ENCODE data around the gene FCGR3B.
"Not testable (repeated sequence)": the region's sequence is repeated elsewhere in the genome, so short reads cannot be mapped to it uniquely, and the experiment has no call there.

FCGR3B gene

DNA sequence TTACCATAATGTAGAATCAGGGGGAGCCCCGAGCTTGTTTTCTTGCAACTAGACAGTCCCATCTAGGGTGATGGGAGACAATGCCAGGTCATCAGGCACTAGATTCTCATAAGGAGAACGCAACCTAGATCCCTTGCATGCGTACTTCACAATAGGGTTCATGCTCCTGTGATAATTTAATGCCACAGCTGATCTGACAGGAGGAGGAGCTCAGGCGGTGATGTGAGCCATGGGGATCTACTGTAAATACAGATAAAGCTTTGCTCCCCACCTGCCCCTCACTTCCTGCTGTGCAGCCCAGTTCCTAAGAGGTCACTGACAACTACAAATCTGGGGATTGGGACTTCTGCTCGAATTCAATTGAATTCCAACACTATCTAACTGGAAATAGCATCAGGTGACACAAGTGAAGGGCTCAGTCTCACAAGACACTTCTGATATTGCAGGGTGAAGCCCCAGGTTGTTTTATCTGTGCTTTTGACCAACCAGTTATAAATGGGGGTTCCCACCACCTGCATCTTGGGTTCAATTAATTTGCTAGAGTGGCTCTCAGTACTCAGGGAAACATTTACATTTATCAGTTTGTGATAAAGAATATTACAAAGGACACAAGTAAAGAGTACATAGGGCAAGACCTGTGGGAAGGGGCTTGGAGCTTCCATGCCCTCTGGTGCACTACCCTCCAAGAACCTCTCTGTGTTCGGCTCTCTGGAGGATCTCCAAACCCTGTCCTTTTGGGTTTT lies 7.4 kb upstream of the FCGR3B start:
- DNase-seq (ENCODE audit: low spot score), result peak; percentile 33

GRCh38 chr1:161636976-161637375 lies 6.0 kb upstream of the FCGR3B start:
- not testable (repeated sequence) for DNase-seq (ENCODE audit: low spot score)

DNA sequence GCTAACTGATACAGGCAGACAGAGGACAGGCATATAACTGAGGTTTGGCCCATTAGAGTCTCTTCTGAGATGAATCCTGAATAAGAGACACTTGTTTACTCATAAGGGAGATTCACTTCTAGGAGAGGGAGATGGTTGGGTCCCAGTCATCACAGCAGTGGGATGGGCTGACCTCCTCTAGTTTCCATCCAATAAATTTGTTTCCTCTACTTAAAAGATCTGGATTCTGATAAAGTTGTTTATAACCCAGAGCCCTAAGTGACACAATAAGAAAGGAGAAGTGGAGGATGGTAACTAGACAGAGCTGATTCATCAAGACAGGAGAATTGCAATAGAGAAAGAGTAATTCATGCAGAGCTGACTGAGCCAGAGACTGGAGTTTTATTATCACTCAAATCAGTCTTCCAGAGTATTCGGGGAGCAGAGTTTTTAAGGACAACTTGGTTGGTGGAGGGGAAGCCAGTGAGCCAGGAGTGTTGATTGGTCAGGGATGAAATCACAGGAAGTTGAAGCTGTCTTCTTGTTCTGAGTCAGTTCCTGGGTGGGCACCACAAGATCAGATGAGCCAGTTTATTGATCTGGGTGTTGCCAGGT lies 5.3 kb upstream of the FCGR3B start:
- not testable (repeated sequence) for DNase-seq (ENCODE audit: low spot score)

DNA sequence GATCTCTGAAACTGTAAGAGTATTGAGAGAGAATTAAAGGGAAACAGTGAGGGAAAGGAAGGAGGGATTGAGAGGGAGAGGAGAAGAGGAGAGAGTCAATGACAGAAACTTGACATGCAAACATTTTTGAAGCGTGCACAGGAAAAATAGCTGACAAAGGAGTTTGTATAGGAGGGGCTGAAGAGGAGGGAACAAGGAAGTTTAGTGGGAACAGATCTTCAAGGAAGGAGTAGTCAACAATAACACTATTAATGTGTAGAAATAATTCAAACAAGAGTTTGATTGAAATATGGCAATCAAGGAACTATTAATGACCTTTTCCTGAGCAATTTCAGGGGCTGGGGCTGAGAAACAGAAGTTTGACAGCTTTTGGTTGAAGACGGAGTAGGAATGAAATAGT lies 4.0 kb upstream of the FCGR3B start:
- DNase-seq (ENCODE audit: low spot score), result not testable (repeated sequence)

- not testable (repeated sequence) for DNase-seq (ENCODE audit: low spot score)
These were observed 741 bp downstream of the FCGR3B start for GRCh38 chr1:161630128-161630742.

- not testable (repeated sequence) for DNase-seq (ENCODE audit: low spot score)
These were observed 4.4 kb downstream of the FCGR3B start for GRCh38 chr1:161626445-161627146.

GRCh38 chr1:161624605-161625004 lies 6.4 kb downstream of the FCGR3B start:
- peak; percentile 56 for DNase-seq (ENCODE audit: low spot score)

GRCh38 chr1:161623401-161624051 lies 7.5 kb downstream of the FCGR3B start:
- DNase-seq (ENCODE audit: low spot score), result peak; percentile 89

GRCh38 chr1:161622054-161622453 lies 8.9 kb downstream of the FCGR3B start:
- peak; percentile 59 for DNase-seq (ENCODE audit: low spot score)

DNA sequence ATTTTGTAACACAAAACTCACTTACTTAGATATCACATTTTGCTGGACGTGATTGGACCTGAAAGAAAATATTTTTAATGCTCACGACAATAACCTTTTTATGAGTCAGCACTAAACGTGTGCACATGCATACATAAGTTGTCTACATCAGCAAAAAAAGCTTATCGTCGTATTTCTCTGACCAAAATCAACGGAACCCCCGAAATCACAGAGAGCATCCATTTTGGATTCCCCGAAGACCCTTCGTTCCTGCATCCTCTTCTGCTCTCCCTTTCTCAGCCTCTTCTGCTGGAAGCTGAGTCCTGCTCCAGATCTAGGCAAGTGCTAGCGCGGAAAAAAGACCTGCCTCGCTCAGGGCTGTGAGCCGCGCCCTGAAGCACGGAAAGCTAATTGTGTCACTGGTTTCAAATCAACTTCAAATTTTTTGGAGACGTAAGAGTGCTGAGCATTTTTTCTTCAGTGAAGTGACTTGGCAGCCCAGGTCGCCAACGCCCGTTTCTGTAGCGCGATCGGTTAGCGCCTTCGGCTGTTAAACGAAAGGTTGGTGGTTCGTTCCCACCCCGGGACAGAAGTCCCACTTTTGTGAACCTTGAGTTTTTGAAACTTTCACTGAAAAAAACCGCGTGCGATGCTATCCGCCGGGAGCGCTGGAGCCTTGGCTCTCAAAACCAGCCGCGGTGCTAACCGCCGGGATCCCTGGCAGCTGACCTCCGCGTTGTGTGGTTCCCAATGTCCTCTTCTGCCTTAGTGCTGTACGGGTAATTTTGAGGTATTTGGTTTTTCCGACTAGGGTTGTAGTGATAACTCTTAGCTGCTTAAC lies 9.6 kb downstream of the FCGR3B start:
- peak; percentile 86 for DNase-seq (ENCODE audit: low spot score)

DNA sequence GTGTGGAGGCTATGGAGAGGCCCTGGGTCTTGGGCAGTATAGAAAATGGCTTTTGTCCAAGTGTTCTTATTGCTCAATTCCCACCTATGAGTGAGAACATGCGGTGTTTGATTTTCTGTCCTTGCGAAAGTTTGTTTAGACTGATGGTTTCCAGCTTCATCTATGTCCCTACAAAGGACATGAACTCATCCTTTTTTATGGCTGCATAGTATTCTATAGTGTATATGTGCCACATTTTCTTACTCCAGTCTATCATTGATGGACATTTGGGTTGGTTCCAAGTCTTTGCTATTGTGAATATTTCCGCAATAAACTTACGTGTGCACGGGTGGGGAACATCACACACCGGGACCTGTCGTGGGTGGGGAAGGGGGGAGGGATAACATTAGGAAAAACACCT lies 10.6 kb downstream of the FCGR3B start:
- not testable (repeated sequence) for DNase-seq (ENCODE audit: low spot score)

GRCh38 chr1:161618517-161618916 lies 12.5 kb downstream of the FCGR3B start:
- not testable (repeated sequence) for DNase-seq (ENCODE audit: low spot score)

- not testable (repeated sequence) for DNase-seq (ENCODE audit: low spot score)
These were observed 14.6 kb downstream of the FCGR3B start for GRCh38 chr1:161616417-161616816.

- DNase-seq (ENCODE audit: low spot score), result not testable (repeated sequence)
These were observed 17.8 kb downstream of the FCGR3B start for GRCh38 chr1:161613142-161613514.

- peak; percentile 92 for DNase-seq (ENCODE audit: low spot score)
These were observed 18.4 kb downstream of the FCGR3B start for GRCh38 chr1:161612322-161613141.

GRCh38 chr1:161611866-161612321 lies 19.1 kb downstream of the FCGR3B start:
- DNase-seq (ENCODE audit: low spot score), result peak; percentile 56

DNA sequence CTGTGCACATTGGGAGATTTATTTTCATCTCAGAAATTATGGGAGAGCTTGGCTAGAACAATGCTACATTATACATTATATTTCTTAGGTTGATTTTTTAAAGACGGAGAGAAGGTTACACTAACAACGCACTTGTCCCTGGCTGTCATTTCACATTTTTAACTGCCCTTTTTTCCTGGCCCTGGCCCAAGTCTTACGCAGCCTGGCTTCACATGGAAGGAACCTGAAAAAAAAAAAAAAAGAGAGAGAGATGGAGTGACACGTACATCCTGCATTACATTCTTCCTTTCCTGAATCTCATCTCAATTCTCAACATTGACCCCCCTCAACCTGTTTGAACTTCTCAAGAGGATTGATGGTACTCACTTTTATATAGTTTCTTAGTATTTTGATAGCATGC lies 20.8 kb downstream of the FCGR3B start:
- DNase-seq (ENCODE audit: low spot score), result peak; percentile 58

- DNase-seq (ENCODE audit: low spot score), result not testable (repeated sequence)
These were observed 24.2 kb downstream of the FCGR3B start for GRCh38 chr1:161606541-161607336.

Measured in hematopoietic multipotent progenitor cell treated with erythropoietin and hydrocortisone succinate and interleukin-3 and kit ligand, for 15 days (in vitro differentiated cells).